CD1c-positive myeloid dendritic cell (primary cell): ENCODE data around the gene NEU2.

ENCODE experiments used
- DNase-seq: peaks from one replicate; pipeline ENCODE4 v3.0.0-alpha.2; 2016; ENCODE audit errors: extremely low spot score

NEU2 gene

GRCh38 chr2:233076749-233077148 lies 44.3 kb downstream of the NEU2 start:
- DNase-seq, result no peak

GRCh38 chr2:233079473-233079877 lies 47.0 kb downstream of the NEU2 start:
- DNase-seq, result no peak

GRCh38 chr2:233079953-233080835 lies 47.7 kb downstream of the NEU2 start:
- peak; percentile 36 for DNase-seq

- DNase-seq, result no peak
Measured at GRCh38 chr2:233080836-233081229, 48.4 kb downstream of the NEU2 start.

DNA sequence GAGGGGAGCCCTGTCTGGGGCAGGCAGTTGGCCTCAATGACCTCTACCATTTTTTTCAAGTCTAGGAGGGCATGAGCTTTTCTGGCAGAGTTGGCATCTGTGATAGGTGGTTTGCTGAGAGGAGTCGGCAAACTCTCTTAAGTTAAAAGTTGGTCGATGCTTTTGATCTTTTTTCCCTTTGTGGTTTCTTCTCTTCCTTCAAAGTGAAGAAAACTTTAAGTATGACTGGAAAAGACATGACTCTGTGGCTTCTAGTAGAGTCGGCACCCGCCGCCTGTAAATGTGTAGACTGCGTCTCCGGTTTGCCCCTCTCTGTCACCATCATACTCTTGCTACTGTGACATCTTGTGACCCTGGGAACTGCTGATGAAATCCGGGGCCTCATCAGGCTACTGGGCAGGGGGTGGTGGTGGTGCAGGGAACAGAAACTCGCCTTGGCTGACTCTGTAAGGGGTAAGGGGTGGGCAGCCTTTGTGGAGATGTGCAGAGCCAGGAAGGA lies 48.8 kb downstream of the NEU2 start:
- DNase-seq, result peak; percentile 70

GRCh38 chr2:233081731-233082221 lies 49.3 kb downstream of the NEU2 start:
- DNase-seq, result no peak

DNA sequence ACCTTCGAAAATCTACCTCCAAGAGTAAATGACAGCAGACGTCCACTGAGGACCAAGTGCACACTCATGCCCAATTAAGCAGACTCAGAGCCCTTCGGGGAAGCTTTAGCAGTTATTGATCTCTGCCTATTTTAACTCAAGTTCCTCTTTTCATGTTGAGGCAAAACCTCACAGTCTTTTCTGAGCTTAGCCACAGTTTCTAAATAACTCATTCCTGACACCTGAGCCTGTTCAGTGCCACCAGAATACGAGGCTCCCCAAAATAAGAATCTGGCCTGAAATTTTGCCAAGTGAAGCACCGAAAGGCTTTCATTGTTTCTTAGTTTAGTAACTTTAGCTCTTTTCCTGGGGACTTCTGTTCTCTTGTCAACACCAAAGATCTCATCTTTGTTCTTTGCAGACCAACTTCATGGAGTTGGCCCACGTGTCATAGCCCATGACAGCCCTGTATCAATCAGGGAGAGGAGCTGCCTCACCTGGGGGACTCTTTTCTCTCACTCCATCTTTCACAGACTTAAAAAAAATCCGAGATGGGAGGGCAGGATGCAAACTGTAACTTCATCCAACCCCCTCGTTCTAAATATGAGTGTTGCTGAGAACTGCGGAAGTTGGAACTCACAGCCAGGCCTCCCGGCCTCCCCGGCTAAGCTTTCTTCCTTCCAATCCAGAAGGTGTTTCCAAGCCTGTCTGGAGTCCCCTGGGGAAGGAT lies 49.9 kb downstream of the NEU2 start:
- peak; percentile 54 for DNase-seq

DNA sequence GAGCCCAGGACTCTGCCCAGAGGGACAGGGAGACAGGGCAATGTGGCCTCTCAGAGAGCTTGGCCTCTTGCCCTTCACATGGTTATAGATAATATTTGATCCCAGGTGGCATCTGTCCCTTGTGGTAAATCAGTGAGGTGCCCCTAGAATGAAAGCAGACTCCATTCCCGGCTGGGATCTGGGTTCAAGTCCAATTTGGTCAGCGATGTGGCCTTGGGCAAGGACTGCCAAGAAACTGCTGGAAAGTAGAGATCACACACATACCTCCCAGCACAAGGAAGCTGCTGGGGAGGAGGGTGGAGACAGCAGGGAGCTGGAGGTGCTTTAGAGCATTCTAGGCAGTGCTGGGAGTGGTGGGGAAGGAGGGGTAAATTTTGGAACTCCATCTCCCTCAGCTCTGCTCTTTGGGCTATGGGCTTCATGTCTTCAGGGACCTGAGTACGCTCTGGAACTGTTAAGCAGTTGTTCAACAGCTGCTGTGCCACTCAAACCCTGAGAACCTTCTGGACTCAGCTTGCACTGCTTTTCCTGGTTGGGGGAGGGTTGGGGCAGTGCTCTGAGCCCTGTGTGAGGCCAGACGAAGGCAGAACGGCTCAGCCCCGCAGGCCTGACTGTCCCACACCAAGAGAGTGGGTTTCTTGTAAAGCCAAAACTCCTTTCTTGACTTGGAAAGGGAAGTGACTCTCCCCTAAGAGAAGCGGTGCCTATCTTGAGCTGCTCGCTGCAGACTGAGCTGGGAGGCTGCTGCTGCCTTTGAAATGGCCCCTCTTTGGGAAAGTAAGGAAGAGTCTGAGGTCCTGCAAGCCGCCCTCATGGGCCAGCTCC lies 50.7 kb downstream of the NEU2 start:
- DNase-seq, result peak; percentile 62

- no peak for DNase-seq
Measured at GRCh38 chr2:233083782-233084181, 51.3 kb downstream of the NEU2 start.

GRCh38 chr2:233084488-233084887 lies 52.0 kb downstream of the NEU2 start:
- DNase-seq, result peak; percentile 73
